PC-9 (cell line): ENCODE measurements around the gene KPNA6. TPM values are rescaled to one million over a fixed set of nuclear protein-coding genes. Genes with fewer than 3 reads are reported as not detected.

Source experiments
- BruUV-seq: library from RNA; stranded (reverse); fragments of 400-500 nt; replicated peaks from 2 replicates; lab custom pipeline; 2021; lab: Mats Ljungman, UMichigan
- CTCF ChIA-PET: fragments of 300-600 bp; sonication (Branson Sonifier 250); formaldehyde crosslinking; loops from one replicate; lab custom pipeline; 2022; ENCODE audit warnings: antibody characterized with exemption; lab: Charles Lee
- POLR2A ChIA-PET: fragments of 300-600 bp; sonication (Branson Sonifier 250); formaldehyde crosslinking; loops from one replicate; lab custom pipeline; 2022; ENCODE audit warnings: antibody characterized with exemption; ENCODE audit not compliant: unreplicated experiment; lab: Charles Lee
- DNase-seq, 2 experiments: peaks; one replicate each; pipeline versions ENCODE4 v3.0.0 to v3.0.0-alpha.2; 2015 to 2022; ENCODE audit warnings: mixed read lengths in 1 of 2
- H2AFZ ChIP-seq: fragments of 200-600 bp; sonication (generic); 2 replicates; pipeline ENCODE4 v1.8.1; 2017; ENCODE audit warnings: antibody characterized with exemption
- H3F3A ChIP-seq: fragments of 200-600 bp; sonication (generic); 2 replicates; pipeline ENCODE4 v1.8.1; 2017; ENCODE audit warnings: antibody characterized with exemption, mild to moderate bottlenecking, low read depth; ENCODE audit not compliant: insufficient read depth
- H3K27ac ChIP-seq: fragments of 200-600 bp; sonication (generic); 2 replicates; pipeline ENCODE4 v1.6.1; 2016; ENCODE audit warnings: mixed run types
- H3K27me3 ChIP-seq: fragments of 200-600 bp; sonication (generic); 2 replicates; pipeline ENCODE4 v1.6.1; 2016; ENCODE audit warnings: low read depth, mixed run types; ENCODE audit not compliant: insufficient read depth
- H3K36me3 ChIP-seq: fragments of 200-600 bp; sonication (generic); 2 replicates; pipeline ENCODE4 v1.6.1; 2016; ENCODE audit warnings: low read depth, mixed run types
- H3K4me1 ChIP-seq: fragments of 200-600 bp; sonication (generic); replicated peaks from 2 replicates; pipeline ENCODE4 v1.6.1; 2016; ENCODE audit warnings: mixed run types; ENCODE audit not compliant: insufficient read depth
- H3K4me2 ChIP-seq: fragments of 200-600 bp; sonication (generic); 2 replicates; pipeline ENCODE4 v1.6.1; 2017; ENCODE audit warnings: mixed run types
- H3K4me3 ChIP-seq: fragments of 200-600 bp; sonication (generic); 2 replicates; pipeline ENCODE4 v1.6.1; 2016; ENCODE audit warnings: mixed run types
- H3K79me2 ChIP-seq: fragments of 200-600 bp; sonication (generic); 2 replicates; pipeline ENCODE4 v1.6.1; 2017; ENCODE audit warnings: low read depth, mixed run types
- H3K9me2 ChIP-seq: fragments of 200-600 bp; sonication (generic); 2 replicates; pipeline ENCODE4 v1.8.1; 2017; ENCODE audit warnings: mild to moderate bottlenecking; ENCODE audit not compliant: insufficient read depth
- H3K9me3 ChIP-seq: fragments of 200-600 bp; sonication (generic); 2 replicates; pipeline ENCODE4 v1.8.1; 2016; ENCODE audit warnings: low read depth; ENCODE audit not compliant: insufficient read depth
- H4K20me1 ChIP-seq: fragments of 200-600 bp; sonication (generic); 2 replicates; pipeline ENCODE4 v1.8.1; 2017; ENCODE audit not compliant: insufficient read depth
- CTCF ChIP-seq: fragments of 200-600 bp; sonication (generic); conservative IDR thresholded peaks from 2 replicates; pipeline ENCODE4 v1.6.1; 2017; ENCODE audit warnings: mixed run types, antibody characterized with exemption, mild to moderate bottlenecking, moderate library complexity
- EZH2 ChIP-seq: fragments of 200-600 bp; sonication (generic); IDR thresholded peaks from 2 replicates; pipeline ENCODE4 v1.8.0; 2017; ENCODE audit warnings: antibody characterized with exemption, low read depth
- intact Hi-C: fragments of 100-400 bp; cut with micrococcal nuclease; formaldehyde crosslinking; loops from one replicate; pipeline ENCODE4 v1.10.0; 2022; ENCODE audit not compliant: unreplicated experiment
- microRNA-seq: library from miRNA; unstranded; fragments of <30 nt; microRNA quantifications from one replicate; pipeline ENCODE4 v1.2.0, GENCODE V29; 2021; ENCODE audit warnings: borderline number of aligned reads, borderline replicate concordance
- total RNA-seq: library from RNA; stranded (reverse); gene quantifications from 2 replicates; pipeline ENCODE4 v1.2.3, GENCODE V29; 2021

KPNA6 gene
- total RNA-seq, 1 experiment from 2014 or later: 89.9 TPM

DNA sequence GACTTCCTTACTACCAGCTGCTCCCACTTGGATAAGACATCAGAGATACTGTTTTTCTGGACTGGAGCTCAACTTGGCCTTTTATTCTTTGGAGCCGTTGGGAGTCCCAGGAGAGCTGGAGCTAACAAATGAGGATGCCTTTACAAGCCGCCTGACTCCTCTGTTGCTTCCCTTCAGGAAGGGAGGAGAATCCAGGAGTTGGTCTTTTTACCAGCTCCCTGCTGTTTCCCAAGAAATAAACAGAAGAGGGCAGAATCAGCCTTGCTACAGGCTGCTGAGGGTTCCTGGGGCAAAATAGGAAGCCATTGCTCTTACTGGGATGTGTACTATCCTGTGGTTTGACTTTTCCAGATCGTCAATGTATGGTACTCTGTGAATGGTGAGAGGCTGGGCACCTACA lies 115.8 kb downstream of the KPNA6 start:
- no peak overlapping the region for H2AFZ ChIP-seq
- peak overlapping the region; percentile 85; the same call in 1 of the 2 replicates for H3K4me3 ChIP-seq

DNA sequence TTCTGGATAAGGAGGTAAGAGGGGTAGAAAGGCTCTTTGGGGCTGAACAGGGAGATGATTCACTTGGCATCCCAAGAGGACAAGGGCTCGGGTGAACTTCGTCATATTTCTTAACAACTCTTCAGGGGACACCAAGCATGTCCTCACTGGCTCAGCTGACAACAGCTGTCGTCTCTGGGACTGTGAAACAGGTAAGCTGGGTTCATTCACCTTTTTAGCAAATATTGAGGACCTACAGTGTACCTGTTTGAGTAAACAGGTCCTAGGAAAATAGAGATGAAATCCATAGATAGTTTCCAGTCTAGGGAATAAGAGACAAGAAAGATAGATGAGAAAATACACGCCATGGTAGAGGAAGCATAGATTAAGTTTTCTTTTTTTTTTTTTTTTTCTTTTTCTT lies 116.4 kb downstream of the KPNA6 start:
- peaks cover 11% of the 10 kb centered on the region; the same call in 1 of the 2 replicates for H4K20me1 ChIP-seq
- TF ChIP-seq CTCF: no peak
- no TSS peak for BruUV-seq
- peaks cover 39% of the 10 kb centered on the region; the same call in 1 of the 2 replicates for H3F3A ChIP-seq
- H3K27ac ChIP-seq: no peak overlapping the region
- no peak overlapping the region for H3K4me2 ChIP-seq
- intact Hi-C loops: loop anchor here (10.0 kb wide), 1 partner anchor 171 kb away; the partner anchor contains the start of gene BSDC1
- no peaks in the 10 kb centered on the region for H3K9me3 ChIP-seq
- H3K79me2 ChIP-seq: peaks cover 46% of the 10 kb centered on the region
- CTCF ChIA-PET: interaction anchor here (0.7 kb wide), 1 partner anchor 23 kb away, joined by 3 read pairs; the partner anchor contains the start of gene FAM167B
- no peak for DNase-seq
- H3K9me2 ChIP-seq: no peaks in the 10 kb centered on the region
- H3K36me3 ChIP-seq: peaks cover 42% of the 10 kb centered on the region
- H2AFZ ChIP-seq: no peak overlapping the region
- peaks cover 25% of the 10 kb centered on the region for H3K4me1 ChIP-seq
- POLR2A ChIA-PET: no interaction called here
- H3K27me3 ChIP-seq: no peaks in the 10 kb centered on the region
- H3K4me3 ChIP-seq: no peak overlapping the region

More for the DNA sequence above, 115.8 kb downstream of the KPNA6 start:
- no peaks in the 10 kb centered on the region for H3K9me3 ChIP-seq
- no peak for DNase-seq
- H3K4me1 ChIP-seq: peaks cover 25% of the 10 kb centered on the region
- peaks cover 46% of the 10 kb centered on the region for H3K79me2 ChIP-seq
- CTCF ChIA-PET: no interaction called here
- intact Hi-C loops: loop anchor here (10.0 kb wide), 1 partner anchor 171 kb away; the partner anchor contains the start of gene BSDC1
- H3K27ac ChIP-seq: no peak overlapping the region
- H3K9me2 ChIP-seq: no peaks in the 10 kb centered on the region
- BruUV-seq: no TSS peak
- POLR2A ChIA-PET: interaction anchor here (0.8 kb wide), 1 partner anchor 30 kb away, joined by 7 read pairs; no protein-coding TSS in a partner anchor
- peaks cover 7% of the 10 kb centered on the region; the same call in 1 of the 2 replicates for H4K20me1 ChIP-seq
- H3K27me3 ChIP-seq: no peaks in the 10 kb centered on the region
- H3K4me2 ChIP-seq: peak overlapping the region; percentile 99
- H3K36me3 ChIP-seq: peaks cover 38% of the 10 kb centered on the region
- TF ChIP-seq EZH2: no peak
- TF ChIP-seq CTCF: no peak
- peaks cover 35% of the 10 kb centered on the region; the same call in 1 of the 2 replicates for H3F3A ChIP-seq

Small RNA genes within 50 kb of the gene (microRNA-seq; reads per million reads assigned to microRNA genes)
- not detected for gene MIR5585

Other genes with a start within 250 kb of the KPNA6 start
- gene PTP4A2, start 169.7 kb upstream of the KPNA6 start, total RNA-seq: 149 and 201 TPM in 2 replicates
- gene KHDRBS1, start 94.2 kb upstream of the KPNA6 start, total RNA-seq: 161 and 172 TPM in 2 replicates
- gene TMEM39B, start 35.1 kb upstream of the KPNA6 start, total RNA-seq: 26.0 and 27.2 TPM in 2 replicates
- 32.0 and 45.8 TPM in 2 replicates for gene TXLNA, start 71.6 kb downstream of the KPNA6 start, total RNA-seq
- 4.4 and 4.7 TPM in 2 replicates for gene CCDC28B, start 92.5 kb downstream of the KPNA6 start, total RNA-seq
- 4.9 and 5.0 TPM in 2 replicates for gene IQCC, start 97.6 kb downstream of the KPNA6 start, total RNA-seq
- gene DCDC2B, start 101.0 kb downstream of the KPNA6 start, total RNA-seq: not detected in 2 replicates
- gene TMEM234, start 114.3 kb downstream of the KPNA6 start, total RNA-seq: 14.1 and 18.1 TPM in 2 replicates
- gene EIF3I, start 114.4 kb downstream of the KPNA6 start, total RNA-seq: 199 and 229 TPM in 2 replicates
- 1.6 and 2.2 TPM in 2 replicates for gene FAM167B, start 139.2 kb downstream of the KPNA6 start, total RNA-seq
- 2.0 and 2.6 TPM in 2 replicates for gene LCK, start 143.2 kb downstream of the KPNA6 start, total RNA-seq
- gene HDAC1, start 184.0 kb downstream of the KPNA6 start, total RNA-seq: 131 and 171 TPM in 2 replicates
- 91.5 and 117 TPM in 2 replicates for gene MARCKSL1, start 228.2 kb downstream of the KPNA6 start, total RNA-seq